Osteoblast (primary cell): ENCODE results near the gene FANCL. TPM values are rescaled to one million over a fixed set of nuclear protein-coding genes. Genes with fewer than 3 reads are reported as not detected.

ENCODE experiments used
- DNase-seq: peaks from one replicate; pipeline ENCODE4 v3.0.0; 2011; ENCODE audit warnings: low spot score, mixed read lengths; ENCODE audit not compliant: insufficient read length; ENCODE audit errors: missing footprints
- H2AFZ ChIP-seq: 2 replicates; pipeline ENCODE4 v1.6.0; 2011; ENCODE audit warnings: mild to moderate bottlenecking, low read length
- H3K27ac ChIP-seq: 2 replicates; pipeline ENCODE4 v1.5.1; 2011; ENCODE audit warnings: mild to moderate bottlenecking, low read depth, low read length, moderate library complexity
- H3K27me3 ChIP-seq: 2 replicates; pipeline ENCODE4 v1.6.0; 2012; ENCODE audit warnings: mild to moderate bottlenecking, control low read depth, inconsistent platforms, low read length, moderate library complexity; ENCODE audit not compliant: insufficient read depth
- H3K36me3 ChIP-seq: 2 replicates; pipeline ENCODE4 v1.5.1; 2011; ENCODE audit warnings: mild to moderate bottlenecking, low read length, control low read depth, moderate library complexity; ENCODE audit not compliant: insufficient read depth
- H3K4me1 ChIP-seq: 2 replicates; pipeline ENCODE4 v1.5.1; 2011; ENCODE audit warnings: mild to moderate bottlenecking, low read length, control low read depth, moderate library complexity; ENCODE audit not compliant: insufficient read depth
- H3K4me2 ChIP-seq: 2 replicates; pipeline ENCODE4 v1.6.0; 2011; ENCODE audit warnings: mild to moderate bottlenecking, low read length; ENCODE audit not compliant: insufficient read depth
- H3K4me3 ChIP-seq: fragments of 200-600 bp; sonication (generic); 3 replicates; pipeline ENCODE4 v1.5.1; 2012; ENCODE audit warnings: mild to moderate bottlenecking, low read length, inconsistent platforms; ENCODE audit not compliant: insufficient read depth
- H3K79me2 ChIP-seq: 2 replicates; pipeline ENCODE4 v1.6.0; 2012; ENCODE audit warnings: mild to moderate bottlenecking, low read length, control low read depth, inconsistent platforms; ENCODE audit not compliant: insufficient read depth
- H3K9me3 ChIP-seq: 2 replicates; pipeline ENCODE4 v1.5.1; 2011; ENCODE audit warnings: low read depth, low read length, control low read depth
- H4K20me1 ChIP-seq: 2 replicates; pipeline ENCODE4 v1.6.0; 2012; ENCODE audit warnings: mild to moderate bottlenecking, low read length, control low read depth; ENCODE audit not compliant: insufficient read depth
- total RNA-seq: library from RNA; depleted of rRNA; stranded (reverse); fragments of >200 nt; gene quantifications from 2 replicates; pipeline ENCODE4 v1.2.3, GENCODE V29; 2012
- TF ChIP-seq, protein P1 (sequence below): IDR thresholded peaks from 2 replicates; pipeline ENCODE4 v1.5.1; 2011; ENCODE audit warnings: mild to moderate bottlenecking, low read depth, low read length, moderate library complexity; ENCODE audit errors: extremely low read depth

The FANCL gene
- total RNA-seq, 1 donor, result 10.9 TPM

DNA sequence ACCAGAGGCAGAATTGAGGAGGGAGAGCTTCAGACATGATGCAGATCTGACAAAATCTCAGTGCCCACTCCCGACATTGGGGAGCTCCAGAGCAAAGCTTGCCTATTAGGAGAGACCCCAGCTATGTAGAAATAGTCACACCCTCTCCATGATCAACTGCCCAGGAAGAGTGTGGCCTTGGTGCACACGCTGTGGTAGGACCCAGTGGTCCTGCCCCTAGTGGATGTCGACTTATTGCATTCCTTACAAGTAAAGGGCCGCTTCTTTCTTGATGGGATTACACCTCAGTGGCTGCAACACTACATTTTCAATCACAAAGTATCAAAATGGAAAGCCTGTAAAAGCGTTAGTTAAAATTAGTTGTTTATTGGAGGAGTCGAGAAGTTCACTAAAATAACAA lies 130.4 kb downstream of the FANCL start:
- H3K4me1 ChIP-seq, result peaks cover 34% of the 10 kb centered on the region
- H2AFZ ChIP-seq, result no peak overlapping the region
- no peak overlapping the region for H3K27ac ChIP-seq
- H3K4me3 ChIP-seq, result no peak overlapping the region
- no peak for DNase-seq
- no peaks in the 10 kb centered on the region for H3K27me3 ChIP-seq
- H3K9me3 ChIP-seq, result no peaks in the 10 kb centered on the region
- no peaks in the 10 kb centered on the region for H4K20me1 ChIP-seq
- no peaks in the 10 kb centered on the region for H3K36me3 ChIP-seq
- no peaks in the 10 kb centered on the region for H3K79me2 ChIP-seq
- TF ChIP-seq, protein P1, sequence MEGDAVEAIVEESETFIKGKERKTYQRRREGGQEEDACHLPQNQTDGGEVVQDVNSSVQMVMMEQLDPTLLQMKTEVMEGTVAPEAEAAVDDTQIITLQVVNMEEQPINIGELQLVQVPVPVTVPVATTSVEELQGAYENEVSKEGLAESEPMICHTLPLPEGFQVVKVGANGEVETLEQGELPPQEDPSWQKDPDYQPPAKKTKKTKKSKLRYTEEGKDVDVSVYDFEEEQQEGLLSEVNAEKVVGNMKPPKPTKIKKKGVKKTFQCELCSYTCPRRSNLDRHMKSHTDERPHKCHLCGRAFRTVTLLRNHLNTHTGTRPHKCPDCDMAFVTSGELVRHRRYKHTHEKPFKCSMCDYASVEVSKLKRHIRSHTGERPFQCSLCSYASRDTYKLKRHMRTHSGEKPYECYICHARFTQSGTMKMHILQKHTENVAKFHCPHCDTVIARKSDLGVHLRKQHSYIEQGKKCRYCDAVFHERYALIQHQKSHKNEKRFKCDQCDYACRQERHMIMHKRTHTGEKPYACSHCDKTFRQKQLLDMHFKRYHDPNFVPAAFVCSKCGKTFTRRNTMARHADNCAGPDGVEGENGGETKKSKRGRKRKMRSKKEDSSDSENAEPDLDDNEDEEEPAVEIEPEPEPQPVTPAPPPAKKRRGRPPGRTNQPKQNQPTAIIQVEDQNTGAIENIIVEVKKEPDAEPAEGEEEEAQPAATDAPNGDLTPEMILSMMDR, result no peak
- no peak overlapping the region for H3K4me2 ChIP-seq

DNA sequence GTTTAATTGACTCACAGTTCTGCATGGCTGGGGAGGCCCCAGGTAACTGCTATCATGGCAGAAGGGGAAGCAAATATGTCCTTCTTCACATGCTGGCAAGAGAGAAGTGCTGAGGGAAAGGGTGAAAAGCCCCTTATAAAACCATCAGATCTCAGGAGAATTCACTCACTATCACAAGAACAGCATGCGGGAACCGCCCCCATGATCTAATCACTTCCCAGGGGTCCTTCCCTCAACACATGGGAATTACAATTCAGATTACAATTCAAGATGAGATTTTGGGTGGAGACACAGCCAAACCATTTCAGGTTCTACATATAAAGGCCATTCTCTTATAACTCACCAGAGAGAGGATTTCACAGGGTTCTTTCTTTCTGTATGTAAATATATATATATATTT lies 131.6 kb downstream of the FANCL start:
- TF ChIP-seq, protein P1, result no peak
- Histone ChIP-seq H3K36me3 (no peaks in the 10 kb centered on the region), H3K4me2 (no peak overlapping the region), H3K27ac (peak overlapping the region; percentile 92), H2AFZ (no peak overlapping the region), H3K9me3 (no peaks in the 10 kb centered on the region), H3K4me1 (peaks cover 34% of the 10 kb centered on the region), H3K4me3 (no peak overlapping the region), H3K79me2 (no peaks in the 10 kb centered on the region), H4K20me1 (no peaks in the 10 kb centered on the region), H3K27me3 (no peaks in the 10 kb centered on the region)
- DNase-seq, result no peak

Other genes with a start within 250 kb of the FANCL start
- 22.1 and 25.0 TPM in 2 replicates for gene VRK2, start 194.5 kb downstream of the FANCL start, total RNA-seq